Thymus (tissue), 11 donors: ENCODE results near the gene MMP13. TPM values are rescaled to one million over a fixed set of nuclear protein-coding genes. Genes with fewer than 3 reads are reported as not detected.
"Not testable (repeated sequence)": the region's sequence is repeated elsewhere in the genome, so short reads cannot be mapped to it uniquely, and the experiment has no call there.

Source experiments
- DNase-seq, 9 donors: peaks; one replicate each; pipeline ENCODE4 v3.0.0-alpha.2; 2013; ENCODE audit warnings: low spot score in 9 of 9, low read depth in 6 of 9, missing footprints in 1 of 9
- H3K27ac ChIP-seq, 2 donors: one replicate each; pipeline ENCODE4 v1.5.1; 2013; ENCODE audit warnings: control low read depth in 1 of 2, low read depth in 1 of 2, low read length in 1 of 2, mild to moderate bottlenecking in 1 of 2, moderate library complexity in 1 of 2
- H3K27me3 ChIP-seq, 2 donors: one replicate each; pipeline ENCODE4 v1.5.1; 2013; ENCODE audit warnings: low read length in 1 of 2; ENCODE audit not compliant: control insufficient read depth in 2 of 2, insufficient read depth in 1 of 2
- H3K36me3 ChIP-seq, 2 donors: one replicate each; pipeline ENCODE4 v1.5.1; 2013; ENCODE audit warnings: low read length in 1 of 2, mild to moderate bottlenecking in 1 of 2, moderate library complexity in 1 of 2; ENCODE audit not compliant: control insufficient read depth in 2 of 2, insufficient read depth in 2 of 2
- H3K4me1 ChIP-seq, 2 donors: one replicate each; pipeline ENCODE4 v1.5.1; 2013; ENCODE audit warnings: low read length in 2 of 2; ENCODE audit not compliant: control insufficient read depth in 2 of 2, insufficient read depth in 2 of 2
- H3K4me3 ChIP-seq, 2 donors: one replicate each; pipeline ENCODE4 v1.5.1; 2013; ENCODE audit warnings: low read length in 2 of 2, control low read depth in 1 of 2, mild to moderate bottlenecking in 1 of 2
- H3K9me3 ChIP-seq, 2 donors: one replicate each; pipeline ENCODE4 v1.5.1; 2013; ENCODE audit warnings: low read length in 1 of 2, mild to moderate bottlenecking in 1 of 2; ENCODE audit not compliant: control insufficient read depth in 2 of 2, insufficient read depth in 1 of 2
- WGBS: extraction: QIAGEN DNeasy Blood & Tissue Kit; methylation state at CpG from one replicate; pipeline ENCODE4 v1.1.7; 2013; 5-methylcytosine and 5-hydroxymethylcytosine counted together
- polyA plus RNA-seq: library from polyadenylated mRNA; stranded (reverse); fragments of 200-250 nt; gene quantifications from one replicate; pipeline ENCODE4 v1.2.3, GENCODE V29; 2013
- total RNA-seq: library from RNA; stranded (reverse); fragments of 120-200 nt; gene quantifications from one replicate; pipeline ENCODE4 v1.2.4, GENCODE V29; 2013
- donor health status: healthy.

The MMP13 gene
- total and polyA plus RNA-seq, 2 donors, result 0.42 to 0.75 TPM

DNA sequence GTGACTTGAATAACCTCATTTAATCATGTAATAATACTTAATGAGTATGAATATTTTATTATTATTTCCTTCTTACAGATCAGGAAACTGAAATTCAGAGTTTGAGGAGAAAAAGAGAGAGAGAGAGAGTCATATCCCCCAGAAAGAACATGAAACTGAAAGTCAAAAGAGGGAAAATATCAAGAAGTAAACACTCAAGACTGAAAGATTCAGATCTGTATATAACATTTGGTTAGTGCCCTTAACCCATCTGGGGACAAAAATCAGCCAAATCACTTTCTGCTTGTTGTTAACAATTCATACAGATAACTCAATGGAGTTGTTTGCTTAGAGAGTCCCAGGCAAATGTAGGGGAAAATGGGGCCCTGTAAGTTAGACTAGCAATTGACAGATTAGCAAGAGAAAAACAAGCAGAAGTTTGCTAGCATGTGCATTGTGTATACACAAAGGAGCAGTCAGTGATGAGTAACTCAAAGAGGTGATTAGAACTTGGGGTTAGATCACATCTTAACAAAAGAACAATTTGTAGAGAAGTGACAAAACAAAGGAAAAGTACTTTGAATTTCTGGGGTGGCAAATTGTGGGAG is 25.9 kb upstream of the MMP13 start:
- no peaks in the 10 kb centered on the region for H3K27me3 ChIP-seq
- H3K36me3 ChIP-seq, result no peaks in the 10 kb centered on the region
- no peaks in the 10 kb centered on the region for H3K9me3 ChIP-seq
- H3K27ac ChIP-seq, result no peak overlapping the region
- no peaks in the 10 kb centered on the region for H3K4me1 ChIP-seq
- DNase-seq, result no peak
- H3K4me3 ChIP-seq, result no peak overlapping the region

DNA sequence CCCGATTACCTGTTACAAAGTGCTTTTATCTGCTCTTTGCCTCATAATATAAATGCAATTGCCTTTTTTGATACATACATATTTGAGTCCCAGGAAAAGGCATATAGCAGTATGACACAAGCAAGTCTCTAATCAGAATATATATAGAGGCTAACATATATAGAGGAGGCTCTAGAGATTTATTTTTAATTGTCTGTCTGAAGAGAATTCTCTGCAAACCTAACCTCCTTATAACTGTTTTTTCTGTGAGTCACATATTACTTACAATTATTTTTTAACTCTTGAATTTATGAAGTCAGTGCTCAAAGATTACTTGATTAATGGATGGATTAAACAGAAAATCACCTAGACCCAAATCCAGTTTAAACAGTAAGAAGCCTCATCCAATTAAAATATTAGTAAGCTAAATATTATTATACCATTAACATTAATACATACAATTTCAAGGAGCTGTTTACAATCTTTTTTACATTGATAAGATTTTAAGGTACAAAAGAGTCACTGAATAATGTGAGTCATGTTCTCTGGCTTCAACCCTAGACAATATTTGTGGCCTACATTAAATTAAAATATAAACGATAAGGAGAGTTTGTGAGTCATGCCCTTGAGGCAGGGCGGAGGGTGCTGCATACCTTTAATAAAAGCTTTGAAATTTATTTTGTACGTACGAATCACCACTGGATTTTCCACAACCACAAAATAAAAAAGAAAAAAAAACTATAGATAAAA is 19.2 kb upstream of the MMP13 start:
- Histone ChIP-seq H3K4me1 (no peaks in the 10 kb centered on the region), H3K27me3 (no peaks in the 10 kb centered on the region), H3K36me3 (no peaks in the 10 kb centered on the region), H3K4me3 (no peak overlapping the region), H3K9me3 (no peaks in the 10 kb centered on the region), H3K27ac (no peak overlapping the region)
- WGBS, result 94% methylated on average over 5 of the region's 5 CpGs
- no peak for DNase-seq

GRCh38 chr11:102973698-102974097 is 18.2 kb upstream of the MMP13 start:
- H3K27me3 ChIP-seq, H3K27ac ChIP-seq, DNase-seq, H3K4me3 ChIP-seq, H3K9me3 ChIP-seq, H3K4me1 ChIP-seq, H3K36me3 ChIP-seq: not testable (repeated sequence)
- WGBS, result 96% methylated on average over 2 of the region's 2 CpGs

DNA sequence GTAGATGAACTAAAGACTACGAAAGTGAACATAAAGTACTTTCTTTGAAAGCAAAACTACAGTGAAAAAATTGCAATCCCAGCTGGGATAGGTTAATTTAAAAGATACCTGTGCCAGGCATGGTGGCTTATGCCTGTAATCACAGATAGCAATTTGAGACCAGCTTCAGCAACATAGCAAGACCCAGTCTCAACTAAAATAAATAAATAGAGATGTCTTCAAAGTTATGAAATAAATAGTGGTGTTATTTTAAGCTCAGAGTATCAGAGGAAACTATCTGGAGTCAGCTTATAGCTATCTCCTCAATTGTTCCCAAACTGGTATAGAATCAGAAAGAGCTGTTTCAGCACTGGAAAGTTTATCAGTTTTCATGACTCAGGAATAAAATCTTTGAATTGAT is 17.3 kb upstream of the MMP13 start:
- no peak overlapping the region for H3K4me3 ChIP-seq
- 82% methylated on average over 1 of the region's 1 CpG for WGBS
- H3K27ac ChIP-seq, result no peak overlapping the region

DNA sequence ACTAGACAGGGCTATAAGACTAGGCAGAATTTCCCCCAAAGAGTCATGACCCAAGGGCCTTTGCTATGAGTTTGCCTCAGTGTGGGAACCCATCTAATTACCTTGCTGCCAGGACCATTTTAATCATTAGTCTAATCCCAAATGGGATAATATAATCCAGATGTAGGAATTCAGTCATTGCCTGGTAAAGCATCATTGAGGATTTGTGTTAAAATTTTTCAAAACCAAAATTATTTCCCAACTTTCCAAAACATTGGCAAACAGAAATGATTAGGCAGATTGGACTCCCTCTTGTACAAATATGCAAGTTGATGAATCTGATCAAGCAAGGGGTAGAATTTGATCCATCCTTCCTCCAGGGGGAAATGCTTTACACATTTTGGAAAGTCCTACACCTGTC is 16.2 kb upstream of the MMP13 start:
- Histone ChIP-seq H3K27ac (no peak overlapping the region), H3K4me1 (no peaks in the 10 kb centered on the region)

More for the DNA sequence above, 17.3 kb upstream of the MMP13 start:
- Histone ChIP-seq H3K9me3 (no peaks in the 10 kb centered on the region), H3K36me3 (no peaks in the 10 kb centered on the region), H3K4me1 (no peaks in the 10 kb centered on the region), H3K27me3 (no peaks in the 10 kb centered on the region)
- DNase-seq, result no peak

GRCh38 chr11:102967497-102967896 is 12.0 kb upstream of the MMP13 start:
- Histone ChIP-seq H3K27ac (no peak overlapping the region), H3K4me1 (no peaks in the 10 kb centered on the region), H3K9me3 (no peaks in the 10 kb centered on the region), H3K27me3 (no peaks in the 10 kb centered on the region), H3K4me3 (no peak overlapping the region), H3K36me3 (no peaks in the 10 kb centered on the region)
- DNase-seq, result no peak
- WGBS, result 96% methylated on average over 1 of the region's 1 CpG

More for the DNA sequence above, 16.2 kb upstream of the MMP13 start:
- H3K9me3 ChIP-seq, result no peaks in the 10 kb centered on the region
- no peaks in the 10 kb centered on the region for H3K36me3 ChIP-seq
- DNase-seq, result no peak
- no peak overlapping the region for H3K4me3 ChIP-seq
- H3K27me3 ChIP-seq, result no peaks in the 10 kb centered on the region

DNA sequence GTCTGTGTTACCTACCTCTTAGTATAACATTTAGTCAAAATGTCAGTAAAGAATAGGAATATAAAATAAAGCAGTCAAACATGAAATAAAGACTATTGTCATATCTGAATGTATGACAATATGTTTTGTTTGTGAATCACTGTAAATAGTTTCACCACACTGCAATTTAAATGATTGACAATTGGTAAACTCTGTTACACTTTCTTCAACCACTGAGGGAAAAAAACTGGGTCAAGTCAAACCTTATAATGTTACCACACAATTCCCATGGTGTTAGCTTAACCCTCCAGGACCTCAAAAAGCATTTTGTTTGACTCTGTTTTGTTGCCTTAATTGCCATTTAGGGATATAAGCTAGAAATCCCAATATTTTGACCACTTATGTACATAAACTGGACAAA is 10.5 kb upstream of the MMP13 start:
- no peaks in the 10 kb centered on the region for H3K9me3 ChIP-seq
- no peak for DNase-seq
- H3K4me1 ChIP-seq, result no peaks in the 10 kb centered on the region
- no peak overlapping the region for H3K27ac ChIP-seq
- H3K27me3 ChIP-seq, result no peaks in the 10 kb centered on the region
- no peaks in the 10 kb centered on the region for H3K36me3 ChIP-seq
- no peak overlapping the region for H3K4me3 ChIP-seq

GRCh38 chr11:102964867-102965266 is 9.3 kb upstream of the MMP13 start:
- Histone ChIP-seq H3K9me3 (no peaks in the 10 kb centered on the region), H3K27ac (no peak overlapping the region), H3K27me3 (no peaks in the 10 kb centered on the region), H3K4me1 (no peaks in the 10 kb centered on the region), H3K4me3 (no peak overlapping the region), H3K36me3 (no peaks in the 10 kb centered on the region)
- WGBS, result 79% methylated on average over 14 of the region's 14 CpGs
- DNase-seq, result no peak

DNA sequence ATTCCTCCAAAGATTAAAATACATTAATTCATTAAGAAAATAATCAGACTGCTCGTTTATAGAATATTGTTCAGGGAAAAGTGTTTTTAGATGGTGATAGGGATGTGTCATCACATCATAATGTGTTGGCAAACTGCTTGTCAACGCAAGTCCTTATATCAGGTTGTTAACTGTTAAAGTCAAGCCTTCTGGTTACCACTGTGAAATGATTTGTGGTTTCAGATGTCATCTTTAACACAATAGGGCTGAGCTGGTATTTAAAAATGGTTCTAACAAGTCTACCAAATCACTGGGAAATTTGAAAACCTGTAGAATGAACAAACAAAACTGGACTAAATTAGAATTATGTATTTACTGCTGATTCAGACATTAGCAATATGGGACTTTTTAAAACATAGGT is 2.4 kb upstream of the MMP13 start:
- H3K4me3 ChIP-seq, result no peak overlapping the region
- H3K36me3 ChIP-seq, result no peaks in the 10 kb centered on the region
- no peaks in the 10 kb centered on the region for H3K27me3 ChIP-seq
- 90% methylated on average over 2 of the region's 2 CpGs for WGBS
- H3K27ac ChIP-seq, result no peak overlapping the region
- no peaks in the 10 kb centered on the region for H3K4me1 ChIP-seq
- no peaks in the 10 kb centered on the region for H3K9me3 ChIP-seq
- DNase-seq, result no peak
